Cerebellar cortex (tissue), 1 donor: ENCODE data around the gene GTPBP6.
"Not testable (repeated sequence)": the region's sequence is repeated elsewhere in the genome, so short reads cannot be mapped to it uniquely, and the experiment has no call there.

ENCODE experiments used
- DNase-seq: peaks from one replicate; pipeline ENCODE4 v3.0.0-alpha.2; 2015; ENCODE audit warnings: low spot score

Gene GTPBP6

GRCh38 chrX:316351-317325, 2.0 kb downstream of the GTPBP6 start:
- no peak for DNase-seq

DNA sequence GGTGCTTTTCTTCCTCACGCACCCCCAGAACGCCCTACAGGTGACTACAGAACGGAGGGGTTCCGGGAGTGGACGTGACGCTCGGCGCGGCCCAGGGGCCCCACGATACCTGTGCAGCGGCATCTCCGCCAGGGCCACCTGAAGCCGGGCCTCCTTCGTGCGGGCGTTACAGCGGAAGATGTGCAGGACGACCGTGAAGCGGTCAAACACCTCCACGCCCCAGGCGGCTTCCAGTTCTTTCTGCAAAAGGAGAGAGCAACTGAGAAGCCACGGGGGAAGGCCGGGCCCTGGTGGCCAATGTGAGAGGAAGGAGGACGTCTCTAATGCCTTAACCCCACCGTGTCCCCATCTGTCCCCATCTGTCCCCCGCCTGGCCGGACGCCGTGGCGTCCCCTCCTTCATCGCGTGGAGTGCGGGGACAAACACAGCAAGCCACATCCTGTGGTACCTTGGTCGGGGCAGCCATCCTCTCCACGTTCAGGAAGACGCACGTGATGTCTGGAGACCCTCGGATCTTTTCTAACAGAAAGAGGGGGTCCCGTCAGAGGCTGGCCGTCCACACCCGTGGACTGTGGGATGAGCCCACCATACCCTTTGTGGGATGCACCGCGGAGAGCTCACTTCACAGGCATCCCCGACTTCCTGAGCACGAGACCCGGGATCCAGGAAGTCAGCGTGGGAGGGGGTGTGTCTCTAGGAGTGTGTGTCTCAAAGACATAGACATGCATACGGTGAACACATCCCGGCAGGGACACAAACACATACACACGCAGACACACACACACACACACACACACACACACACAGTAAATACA, 3.6 kb downstream of the GTPBP6 start:
- no peak for DNase-seq

- DNase-seq, result no peak
These were observed 4.5 kb downstream of the GTPBP6 start for GRCh38 chrX:314049-314448.

DNA sequence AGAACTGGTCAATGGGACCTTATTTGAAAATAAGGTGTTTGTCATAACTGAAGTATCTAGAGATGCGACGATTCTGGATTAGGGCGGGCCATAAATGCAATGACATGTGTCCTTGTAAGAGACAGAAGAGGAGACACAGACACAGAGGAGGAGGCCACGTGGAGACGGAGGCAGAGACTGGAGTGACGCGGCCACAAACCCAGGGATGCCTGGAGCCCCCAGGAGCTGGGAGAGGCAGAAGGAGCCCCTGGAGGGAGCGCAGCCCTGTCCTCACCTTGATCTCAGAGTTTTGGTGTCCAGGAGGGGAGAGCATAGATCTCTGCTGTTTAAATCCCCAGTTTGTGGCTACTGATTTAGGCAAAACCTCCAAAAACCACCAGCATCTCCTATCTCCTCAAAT, 5.0 kb downstream of the GTPBP6 start:
- no peak for DNase-seq

DNA sequence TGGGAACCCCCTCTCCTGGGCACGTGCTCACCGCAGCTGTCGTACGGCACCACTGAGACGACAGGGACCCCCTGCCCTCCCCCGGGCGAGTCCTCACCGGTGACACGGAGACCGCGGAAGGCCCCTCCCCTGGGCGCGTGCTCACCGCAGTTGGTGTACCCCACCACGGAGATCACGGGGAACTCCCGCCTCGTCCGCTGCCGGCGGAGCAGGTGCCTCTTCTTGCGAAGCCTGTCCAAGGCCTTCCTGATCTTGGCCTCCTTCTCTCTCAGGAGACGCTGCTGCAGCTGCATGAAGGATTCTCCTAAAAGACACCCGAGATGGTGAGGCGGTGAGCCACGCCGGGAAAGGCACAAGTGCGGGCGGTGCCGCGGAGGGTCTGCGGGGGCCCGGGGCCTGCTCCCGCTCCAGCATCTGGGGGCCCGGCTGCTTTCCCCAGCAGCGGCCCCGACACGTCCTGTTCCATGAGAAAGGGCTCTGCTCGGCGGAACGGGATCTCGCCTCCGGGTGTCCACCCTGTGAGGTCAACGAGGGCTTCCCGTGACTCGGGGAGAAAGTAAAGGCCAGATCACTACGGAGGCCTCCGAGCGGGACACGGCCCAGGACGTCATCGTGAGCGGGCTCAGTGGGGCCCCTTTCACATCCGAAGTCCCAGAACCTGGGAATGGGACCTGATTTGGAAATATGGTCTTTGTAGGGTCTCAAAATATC, 5.8 kb downstream of the GTPBP6 start:
- DNase-seq, result no peak

GRCh38 chrX:311156-312129, 7.2 kb downstream of the GTPBP6 start:
- DNase-seq, result no peak

GRCh38 chrX:310621-311155, 7.9 kb downstream of the GTPBP6 start:
- no peak for DNase-seq

- DNase-seq, result no peak
These were observed 9.6 kb downstream of the GTPBP6 start for GRCh38 chrX:308821-309520.

GRCh38 chrX:307261-308111, 11.1 kb downstream of the GTPBP6 start:
- DNase-seq, result no peak

DNA sequence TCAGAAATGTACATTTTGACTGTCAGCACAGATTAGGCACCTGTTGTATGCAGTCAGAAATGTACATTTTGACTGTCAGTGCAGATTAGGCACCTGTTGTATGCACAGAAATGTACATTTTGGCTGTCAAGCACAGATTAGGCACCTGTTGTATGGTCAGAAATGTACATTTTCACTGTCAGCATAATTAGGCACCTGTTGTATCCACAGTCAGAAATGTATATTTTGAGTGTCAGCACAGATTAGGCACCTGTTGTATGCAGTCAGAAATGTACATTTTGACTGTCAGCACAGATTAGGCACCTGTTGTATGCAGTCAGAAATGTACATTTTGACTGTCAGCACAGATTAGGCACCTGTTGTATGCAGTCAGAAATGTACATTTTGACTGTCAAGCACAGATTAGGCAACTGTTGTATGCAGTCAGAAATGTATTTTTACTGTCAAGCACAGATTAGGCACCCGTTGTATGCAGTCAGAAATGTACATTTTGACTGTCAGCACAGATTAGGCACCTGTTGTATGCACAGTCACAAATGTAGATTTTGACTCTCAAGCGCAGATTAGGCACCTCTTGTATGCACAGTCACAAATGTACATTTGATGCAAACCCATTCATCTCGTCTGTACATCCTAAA, 11.9 kb downstream of the GTPBP6 start:
- not testable (repeated sequence) for DNase-seq

DNA sequence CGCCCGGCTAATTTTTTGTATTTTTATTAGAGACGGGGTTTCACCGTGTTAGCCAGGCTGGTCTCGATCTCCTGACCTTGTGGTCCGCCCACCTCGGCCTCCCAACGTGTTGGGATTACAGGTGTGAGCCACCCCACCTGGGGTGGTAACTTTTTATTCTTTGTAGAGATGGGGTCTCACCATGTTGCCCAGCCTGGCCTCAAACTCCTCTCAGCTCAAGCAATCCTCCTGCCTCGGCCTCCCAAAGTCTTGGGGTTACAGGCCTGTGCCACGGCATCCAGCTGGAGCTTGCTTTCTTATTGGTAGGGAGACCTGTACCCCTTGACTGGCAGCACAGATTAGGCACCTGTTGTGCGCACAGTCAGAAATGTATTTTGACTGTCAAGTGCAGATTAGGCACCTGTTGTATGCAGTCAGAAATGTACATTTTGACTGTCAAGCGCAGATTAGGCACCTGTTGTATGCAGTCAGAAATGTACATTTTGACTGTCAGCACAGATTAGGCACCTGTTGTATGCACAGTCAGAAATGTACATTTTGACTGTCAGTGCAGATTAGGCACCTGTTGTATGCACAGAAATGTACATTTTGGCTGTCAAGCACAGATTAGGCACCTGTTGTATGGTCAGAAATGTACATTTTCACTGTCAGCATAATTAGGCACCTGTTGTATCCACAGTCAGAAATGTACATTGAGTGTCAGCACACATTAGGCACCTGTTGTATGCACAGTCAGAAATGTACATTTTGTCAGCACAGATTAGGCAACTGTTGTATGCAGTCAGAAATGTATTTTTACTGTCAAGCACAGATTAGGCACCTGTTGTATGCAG, 12.6 kb downstream of the GTPBP6 start:
- not testable (repeated sequence) for DNase-seq

- DNase-seq, result no peak
These were observed 15.6 kb downstream of the GTPBP6 start for GRCh38 chrX:302975-303374.

- no peak for DNase-seq
These were observed 18.3 kb downstream of the GTPBP6 start for GRCh38 chrX:300334-300733.

DNA sequence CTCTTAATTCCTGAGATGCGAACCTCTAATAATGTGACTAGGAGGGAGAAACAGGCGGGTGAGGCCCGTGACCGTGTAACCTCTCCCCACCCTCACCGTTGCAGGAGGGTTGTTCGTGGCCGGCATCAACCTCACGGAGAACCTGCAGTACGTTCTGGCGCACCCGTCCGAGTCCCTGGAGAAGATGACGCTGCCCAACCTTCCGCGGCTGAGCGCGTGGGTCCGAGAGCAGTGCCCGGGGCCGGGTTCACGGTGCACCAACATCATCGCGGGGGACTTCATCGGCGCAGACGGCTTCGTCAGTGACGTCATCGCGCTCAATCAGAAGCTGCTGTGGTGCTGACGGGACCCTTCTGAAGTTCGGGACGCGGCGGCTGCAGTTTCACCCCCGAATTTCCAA, 19.6 kb downstream of the GTPBP6 start:
- DNase-seq, result no peak

DNA sequence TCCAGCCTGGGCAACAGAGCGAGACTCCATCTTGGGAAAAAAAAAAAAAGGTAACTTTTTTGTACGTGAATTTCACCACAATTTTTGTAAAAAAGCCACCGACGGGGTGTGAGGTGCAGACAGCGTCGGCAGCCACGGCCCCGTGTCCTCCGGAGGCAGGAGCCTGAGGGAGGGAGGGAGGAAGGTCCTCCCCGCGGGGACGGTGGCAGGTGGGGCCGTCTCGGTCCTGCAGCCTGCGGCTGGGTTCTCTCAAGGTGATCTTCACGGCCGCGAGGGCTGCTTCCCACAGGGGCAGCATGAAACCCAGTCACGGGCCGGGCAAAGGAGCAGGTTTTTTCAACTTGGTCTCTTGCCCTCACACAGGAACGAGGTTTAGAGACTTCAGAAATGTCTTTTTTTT, 23.5 kb downstream of the GTPBP6 start:
- no peak for DNase-seq

DNA sequence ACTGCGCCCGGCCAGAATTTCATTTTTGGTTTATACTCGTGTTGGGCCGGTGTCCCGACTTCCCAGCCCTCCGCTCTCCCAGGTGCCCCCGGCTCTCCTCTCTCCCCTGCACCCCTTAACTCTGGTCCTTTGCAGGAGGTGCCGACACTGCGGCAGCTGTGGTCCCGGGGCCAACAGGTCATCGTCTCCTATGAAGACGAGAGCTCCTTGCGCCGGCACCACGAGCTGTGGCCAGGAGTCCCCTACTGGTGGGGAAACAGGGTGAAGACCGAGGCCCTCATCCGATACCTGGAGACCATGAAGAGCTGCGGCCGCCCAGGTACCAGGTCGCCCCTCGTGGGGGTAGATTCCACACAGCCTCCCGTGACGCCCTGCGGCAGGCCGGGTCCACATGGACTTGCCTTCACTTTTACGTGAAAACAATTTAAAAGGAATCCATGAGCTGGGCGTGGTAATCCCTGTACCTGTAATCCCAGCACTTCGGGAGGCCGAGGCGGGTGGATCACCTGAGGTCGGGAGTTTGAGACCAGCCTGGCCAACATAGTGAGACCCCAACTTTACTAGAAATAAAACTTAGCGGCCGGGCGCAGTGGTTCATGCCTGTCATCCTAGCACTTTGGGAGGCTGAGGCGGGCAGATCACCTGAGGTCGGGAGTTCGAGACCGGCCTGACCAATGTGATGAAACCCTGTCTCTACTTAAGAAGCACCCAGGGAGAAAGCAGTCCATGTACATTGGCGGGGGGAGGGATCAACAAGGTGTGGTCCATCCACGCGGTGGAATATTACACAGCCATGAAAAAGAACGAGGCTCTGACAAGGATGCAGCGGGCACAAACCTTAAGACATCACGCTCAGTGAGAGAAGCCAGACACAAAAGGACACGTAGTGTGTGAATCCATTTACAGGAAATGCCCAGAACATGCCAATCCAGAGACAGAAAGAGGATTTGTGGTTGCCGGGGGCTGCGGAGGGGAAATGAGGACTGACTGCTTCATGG, 25.4 kb downstream of the GTPBP6 start:
- DNase-seq, result no peak
